NCI-H1092 (cell line): Measurements from ENCODE around the gene TRIM33.
A peak's percentile ranks its signal among the peaks of the same experiment; 100 is the strongest.
"Not testable (repeated sequence)": the region's sequence is repeated elsewhere in the genome, so short reads cannot be mapped to it uniquely, and the experiment has no call there.

Experiments used
- DNase-seq: peaks from one replicate; lab custom pipeline; 2025; lab: John Stamatoyannopoulos, UW

The TRIM33 gene

GRCh38 chr1:114397601-114398000, 113.4 kb downstream of the TRIM33 start:
- DNase-seq: no peak

GRCh38 chr1:114395863-114396262, 115.1 kb downstream of the TRIM33 start:
- DNase-seq: no peak

GRCh38 chr1:114390960-114391359, 120.0 kb downstream of the TRIM33 start:
- DNase-seq: no peak

- no peak for DNase-seq
These were observed 120.6 kb downstream of the TRIM33 start for GRCh38 chr1:114390361-114390760.

- DNase-seq: no peak
These were observed 122.5 kb downstream of the TRIM33 start for GRCh38 chr1:114388432-114389003.

- DNase-seq: not testable (repeated sequence)
These were observed 123.4 kb downstream of the TRIM33 start for GRCh38 chr1:114387585-114387984.

- no peak for DNase-seq
These were observed 124.0 kb downstream of the TRIM33 start for GRCh38 chr1:114387010-114387360.

- no peak for DNase-seq
These were observed 124.6 kb downstream of the TRIM33 start for GRCh38 chr1:114386129-114387009.

GRCh38 chr1:114384922-114385321, 126.1 kb downstream of the TRIM33 start:
- no peak for DNase-seq

- DNase-seq: no peak
These were observed 131.0 kb downstream of the TRIM33 start for GRCh38 chr1:114379987-114380386.

- no peak for DNase-seq
These were observed 131.6 kb downstream of the TRIM33 start for GRCh38 chr1:114379358-114379757.

- DNase-seq: no peak
These were observed 133.6 kb downstream of the TRIM33 start for GRCh38 chr1:114377356-114377755.

GRCh38 chr1:114369930-114370329, 141.1 kb downstream of the TRIM33 start:
- DNase-seq: no peak

GRCh38 chr1:114369266-114369919, 141.6 kb downstream of the TRIM33 start:
- DNase-seq: not testable (repeated sequence)

- DNase-seq: no peak
These were observed 142.3 kb downstream of the TRIM33 start for GRCh38 chr1:114368560-114369255.

- no peak for DNase-seq
These were observed 143.2 kb downstream of the TRIM33 start for GRCh38 chr1:114367810-114368209.

GRCh38 chr1:114363230-114363629, 147.8 kb downstream of the TRIM33 start:
- not testable (repeated sequence) for DNase-seq

GRCh38 chr1:114359791-114360190, 151.2 kb downstream of the TRIM33 start:
- DNase-seq: no peak

GRCh38 chr1:114355240-114355639, 155.8 kb downstream of the TRIM33 start:
- no peak for DNase-seq

- peak; percentile 65 for DNase-seq
These were observed 157.7 kb downstream of the TRIM33 start for GRCh38 chr1:114353262-114353661.

GRCh38 chr1:114352797-114353196, 158.2 kb downstream of the TRIM33 start:
- DNase-seq: peak; percentile 56

GRCh38 chr1:114350731-114351445, 160.1 kb downstream of the TRIM33 start:
- DNase-seq: no peak
